WTC11 (cell line): ENCODE data around the gene RPS6KA2.
"Not testable (repeated sequence)": the region's sequence is repeated elsewhere in the genome, so short reads cannot be mapped to it uniquely, and the experiment has no call there.

Experiments used
- CTCF ChIP-seq: fragments of 200-600 bp; IDR thresholded peaks from 2 replicates; pipeline ENCODE4 v1.8.0; 2022; ENCODE audit warnings: antibody characterized with exemption
- PRDM15 ChIP-seq: sonication (generic); formaldehyde crosslinking; IDR thresholded peaks from 2 replicates; pipeline ENCODE4 v1.8.0; 2022; ENCODE audit warnings: missing genetic modification reagents
- SMAD3 ChIP-seq: sonication (generic); formaldehyde crosslinking; IDR thresholded peaks from 2 replicates; pipeline ENCODE4 v1.8.0; 2022; ENCODE audit warnings: missing genetic modification reagents, mild to moderate bottlenecking, borderline replicate concordance
- ZNF138 ChIP-seq: sonication (generic); formaldehyde crosslinking; conservative IDR thresholded peaks from 2 replicates; pipeline ENCODE4 v1.8.1; 2022; ENCODE audit warnings: mild to moderate bottlenecking, moderate library complexity, missing genetic modification reagents

- not testable (repeated sequence) for TF ChIP-seq PRDM15 (CRISPR knock-in tag); CTCF; ZNF138 (CRISPR knock-in tag); SMAD3 (CRISPR knock-in tag)
Observed at GRCh38 chr6:166387098-166387497, 240.0 kb downstream of the RPS6KA2 start.
